Tibial nerve (tissue), 4 donors: ENCODE data around the gene PPP1R7. TPM values are rescaled to one million over a fixed set of nuclear protein-coding genes. Genes with fewer than 3 reads are reported as not detected.

Experiments
- DNase-seq, 2 donors: peaks; one replicate each; pipeline ENCODE4 v3.0.0-alpha.2; 2019; ENCODE audit warnings: low spot score in 2 of 2
- H3K27ac ChIP-seq, 4 donors: fragments of 200-600 bp; sonication (generic) in 3 of 4; one replicate each; pipeline ENCODE4 v1.5.1; 2017 to 2019; ENCODE audit warnings: mild to moderate bottlenecking in 1 of 4
- H3K27me3 ChIP-seq, 2 donors: fragments of 200-600 bp; sonication (generic) in 1 of 2; one replicate each; pipeline versions ENCODE4 v1.5.1 to v1.6.0; 2017 to 2019
- H3K36me3 ChIP-seq, 3 donors: fragments of 200-600 bp; sonication (generic); one replicate each; pipeline ENCODE4 v1.5.1; 2018 to 2019
- H3K4me1 ChIP-seq, 4 donors: fragments of 200-600 bp; sonication (generic) in 3 of 4; one replicate each; pipeline ENCODE4 v1.5.1; 2017 to 2019
- H3K4me3 ChIP-seq, 4 donors: fragments of 200-600 bp; sonication (generic) in 3 of 4; one replicate each; pipeline ENCODE4 v1.5.1; 2017 to 2019; ENCODE audit warnings: mild to moderate bottlenecking in 1 of 4, moderate library complexity in 1 of 4
- H3K9me3 ChIP-seq, 4 donors: fragments of 200-600 bp; sonication (generic) in 3 of 4; one replicate each; pipeline ENCODE4 v1.5.1; 2017 to 2019
- CTCF ChIP-seq, 5 experiments: fragments of 200-600 bp in 3 of 5; fragments of 450-650 bp in 2 of 5; sonication (generic) in 3 of 5; IDR thresholded peaks; one replicate each; pipeline ENCODE4 v1.5.1; 2016 to 2019; ENCODE audit warnings: antibody characterized with exemption in 5 of 5, mild to moderate bottlenecking in 3 of 5, moderate library complexity in 2 of 5
- EP300 ChIP-seq, 2 donors: sonication (generic); formaldehyde crosslinking; IDR thresholded peaks; one replicate each; pipeline ENCODE4 v1.6.1; 2017; ENCODE audit warnings: antibody characterized with exemption in 2 of 2, mild to moderate bottlenecking in 1 of 2
- POLR2A ChIP-seq, 2 donors: fragments of 450-650 bp; IDR thresholded peaks; one replicate each; pipeline ENCODE4 v1.6.1; 2017; ENCODE audit warnings: antibody characterized with exemption in 2 of 2, mild to moderate bottlenecking in 2 of 2, moderate library complexity in 2 of 2
- WGBS, 2 donors: methylation state at CpG; one replicate each; pipeline ENCODE4 v1.1.5; 2018; 5-methylcytosine and 5-hydroxymethylcytosine counted together
- total RNA-seq, 4 donors: library from RNA; depleted of rRNA; stranded (reverse); fragments of >200 nt; gene quantifications; one replicate each; pipeline ENCODE4 v1.1.0, GENCODE V29; 2016

Gene PPP1R7
- total RNA-seq, 4 donors from 2014 or later, result 29.5 to 53.8 (median 38.1) TPM

DNA sequence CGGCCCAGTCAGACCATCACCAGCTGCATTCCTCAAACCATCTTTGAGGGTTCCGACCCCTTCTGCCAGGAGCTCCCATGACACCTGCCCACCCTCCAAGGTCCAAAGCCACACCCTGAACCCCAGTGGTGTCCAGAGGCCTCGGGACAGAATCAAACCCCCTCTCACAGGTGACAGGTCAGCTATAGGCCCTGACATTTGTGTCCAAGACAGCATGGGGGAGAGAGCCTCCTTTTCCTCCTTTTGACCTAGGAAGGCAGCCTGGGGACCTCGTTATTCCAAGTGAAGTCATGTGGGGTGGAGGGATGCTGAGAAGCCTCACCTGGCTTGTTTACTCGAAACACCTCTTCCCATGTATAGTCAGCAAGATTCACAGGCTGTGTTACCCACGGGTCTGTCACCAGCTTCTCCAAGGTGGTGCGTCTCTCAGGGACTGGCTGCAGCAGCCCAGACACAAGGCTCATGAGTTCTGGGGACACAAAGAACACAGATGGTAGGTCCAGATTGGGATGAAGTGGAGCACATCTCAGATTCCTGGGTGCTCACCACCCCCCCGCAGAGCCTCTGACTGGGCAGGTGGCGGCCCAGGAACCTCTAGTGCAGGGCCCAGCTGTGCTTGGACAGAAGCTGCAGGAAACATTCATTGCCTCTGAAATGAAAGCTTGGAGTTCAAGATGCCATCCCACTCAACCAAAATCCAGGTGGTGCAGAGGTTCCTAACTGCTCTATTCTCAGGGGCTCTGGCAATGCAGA, 43.1 kb upstream of the PPP1R7 start:
- Histone ChIP-seq H3K27ac (no peak overlapping the region), H3K27me3 (no peaks in the 10 kb centered on the region), H3K4me1 (peaks cover 0 to 11% (median 7%) of the 10 kb centered on the region in 4 donors), H3K36me3 (peaks cover 0 to 9% (median 0%) of the 10 kb centered on the region in 3 donors), H3K4me3 (no peak overlapping the region), H3K9me3 (no peaks in the 10 kb centered on the region)
- WGBS, 2 donors, result 89 to 90% methylated on average over 7 to 9 of the region's 9 CpGs
- no peak for DNase-seq
- TF ChIP-seq POLR2A (IDR thresholded peaks at IDR 0.05) (no peak), CTCF (IDR thresholded peaks at IDR 0.05) (no peak), EP300 (IDR thresholded peaks at IDR 0.05) (no peak)

- 86% methylated on average over 33 to 34 of the region's 35 CpGs for WGBS, 2 donors
Measured at GRCh38 chr2:241108271-241109209, 41.7 kb upstream of the PPP1R7 start.

DNA sequence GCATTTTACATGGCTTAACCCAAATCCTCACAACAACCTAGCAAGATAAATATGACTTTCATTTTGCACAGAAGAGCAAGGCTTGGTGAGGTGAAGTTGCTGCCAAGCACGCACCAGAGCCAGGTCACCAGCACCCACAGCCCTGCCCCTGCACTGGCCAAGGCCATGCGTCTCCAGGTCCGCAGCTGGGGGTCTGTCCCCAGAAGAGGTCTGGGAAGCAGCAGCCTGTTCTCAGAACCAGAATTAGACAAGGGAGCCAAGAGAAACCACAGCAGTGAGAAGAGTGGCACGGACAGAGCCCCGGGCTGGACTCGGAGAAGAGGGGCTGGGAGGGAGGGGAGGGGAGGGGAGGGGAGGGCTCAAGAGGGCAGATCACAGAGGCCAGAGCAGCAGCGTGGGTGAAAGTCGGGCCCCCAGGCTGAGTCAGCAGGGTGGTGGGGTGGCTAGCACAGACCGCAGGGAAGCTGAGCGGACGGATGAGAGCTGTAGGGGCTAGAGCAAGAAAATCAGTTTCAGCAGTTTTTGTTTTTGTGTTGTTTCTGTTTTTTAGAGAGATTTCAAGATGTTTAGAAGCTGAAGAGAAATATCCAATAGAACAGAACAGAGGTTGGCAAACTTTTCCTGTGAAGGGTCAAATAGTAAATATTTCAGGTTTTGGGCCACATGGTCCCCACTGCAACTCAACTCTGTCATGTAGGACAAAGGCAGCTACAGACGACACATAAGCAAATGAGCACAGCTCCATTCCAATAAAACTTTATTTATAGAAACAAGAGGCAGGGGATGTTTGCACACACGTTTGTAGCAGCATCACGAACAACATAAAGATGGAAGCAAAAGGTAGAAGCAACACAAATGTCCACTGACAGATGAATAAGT, 40.8 kb upstream of the PPP1R7 start:
- Histone ChIP-seq H3K9me3 (no peaks in the 10 kb centered on the region), H3K27ac (peak overlapping the region in 1 of 4 donors; percentile 71), H3K4me3 (no peak overlapping the region), H3K4me1 (no peaks in the 10 kb centered on the region), H3K27me3 (no peaks in the 10 kb centered on the region), H3K36me3 (peaks cover 0 to 11% (median 0%) of the 10 kb centered on the region in 3 donors)
- DNase-seq, result no peak
- TF ChIP-seq CTCF (IDR thresholded peaks at IDR 0.05) (no peak), POLR2A (IDR thresholded peaks at IDR 0.05) (no peak), EP300 (IDR thresholded peaks at IDR 0.05) (no peak)
- WGBS, 2 donors, result 74 to 76% methylated on average over 14 of the region's 14 CpGs

More at GRCh38 chr2:241108271-241109209, 41.7 kb upstream of the PPP1R7 start:
- DNase-seq, result no peak
- Histone ChIP-seq H3K9me3 (no peaks in the 10 kb centered on the region), H3K27me3 (no peaks in the 10 kb centered on the region), H3K4me1 (peaks cover 0 to 3% (median under 1%) of the 10 kb centered on the region in 4 donors), H3K27ac (peak overlapping the region in 1 of 4 donors; percentile 71), H3K4me3 (no peak overlapping the region), H3K36me3 (peaks cover 0 to 9% (median 0%) of the 10 kb centered on the region in 3 donors)
- TF ChIP-seq POLR2A (IDR thresholded peaks at IDR 0.05), result no peak
- no peak for TF ChIP-seq EP300 (IDR thresholded peaks at IDR 0.05)
- no peak for TF ChIP-seq CTCF (IDR thresholded peaks at IDR 0.05)

DNA sequence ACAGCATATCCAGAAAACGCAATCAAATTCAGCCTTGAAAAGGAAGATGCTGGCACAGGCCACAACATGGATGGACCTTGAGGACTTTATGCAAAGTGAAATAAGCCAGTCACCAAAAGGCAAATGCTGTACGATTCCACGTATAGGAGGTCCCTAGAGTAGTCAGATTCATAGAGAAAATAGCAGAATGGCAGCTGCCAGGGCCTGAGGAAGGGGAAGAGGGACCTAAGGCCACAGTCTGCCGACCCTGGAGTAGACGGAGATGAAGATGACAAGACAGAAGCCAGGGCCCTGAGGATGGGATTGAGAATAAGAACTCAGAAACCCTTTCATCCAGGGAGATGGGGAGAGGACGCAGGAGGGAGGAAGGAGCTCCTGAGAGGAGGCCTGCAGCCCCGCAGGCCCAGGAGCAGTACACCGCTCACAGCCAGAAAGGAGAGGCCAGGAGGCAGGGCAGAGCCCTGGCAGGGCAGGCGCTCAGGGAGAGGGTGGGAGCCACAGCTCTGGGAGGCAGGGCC, 40.1 kb upstream of the PPP1R7 start:
- peak overlapping the region in 1 of 4 donors; percentile 45 for H3K27ac ChIP-seq
- H3K4me3 ChIP-seq, result no peak overlapping the region
- no peaks in the 10 kb centered on the region for H3K27me3 ChIP-seq
- peaks cover 0 to 15% (median 0%) of the 10 kb centered on the region in 3 donors for H3K36me3 ChIP-seq
- TF ChIP-seq POLR2A (IDR thresholded peaks at IDR 0.05), result no peak
- no peak for TF ChIP-seq CTCF (IDR thresholded peaks at IDR 0.05)
- TF ChIP-seq EP300 (IDR thresholded peaks at IDR 0.05), result no peak
- no peak for DNase-seq
- no peaks in the 10 kb centered on the region for H3K9me3 ChIP-seq
- no peaks in the 10 kb centered on the region for H3K4me1 ChIP-seq
- WGBS, 2 donors, result 88 to 94% methylated on average over 9 of the region's 9 CpGs
